HG02852 (cell line): Measurements from ENCODE around the gene KIAA0930.

Experiments
- ATAC-seq: cut with Tn5 transposase; IDR thresholded peaks from one replicate; pipeline ENCODE4 v1.9.1; 2021; ENCODE audit warnings: mild to moderate bottlenecking, moderate library complexity; ENCODE audit not compliant: unreplicated experiment

KIAA0930 gene

DNA sequence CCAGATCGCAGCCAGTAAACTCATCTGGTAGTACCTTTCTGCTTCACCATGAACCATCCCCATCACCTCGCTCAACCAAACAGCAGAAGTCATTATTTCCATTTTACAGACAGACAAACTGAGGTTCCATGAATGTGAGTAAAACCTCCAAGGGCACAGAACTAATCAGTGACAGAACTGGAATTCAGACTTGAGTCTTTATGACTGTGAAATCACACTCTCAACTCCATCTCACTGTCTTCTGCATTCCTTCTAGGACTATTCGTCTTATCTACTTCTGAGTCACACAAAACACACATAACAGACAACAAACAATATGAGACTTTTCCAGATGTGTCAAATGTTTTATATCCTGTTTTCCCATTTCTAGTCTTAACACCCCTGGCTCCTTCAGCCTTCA, 86.3 kb downstream of the KIAA0930 start:
- no peak for ATAC-seq

DNA sequence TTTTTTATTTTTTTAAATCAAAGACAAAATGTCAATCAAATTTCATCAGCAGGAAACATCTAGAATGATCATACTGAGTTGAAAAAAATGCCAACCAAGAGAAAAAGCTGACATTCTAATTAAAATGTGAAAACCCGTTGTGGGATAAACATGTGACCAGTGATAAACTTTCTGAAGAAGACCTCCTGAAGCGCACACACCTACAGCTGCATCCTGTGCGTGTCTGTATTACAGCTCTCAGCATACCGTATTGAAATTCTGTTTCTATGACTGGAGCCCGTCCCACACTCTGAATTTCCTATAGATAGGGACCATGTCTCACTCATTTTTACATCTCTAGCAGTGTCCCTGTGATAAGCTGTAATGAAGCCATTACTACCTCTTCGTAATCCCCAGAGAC, 89.2 kb downstream of the KIAA0930 start:
- no peak for ATAC-seq

DNA sequence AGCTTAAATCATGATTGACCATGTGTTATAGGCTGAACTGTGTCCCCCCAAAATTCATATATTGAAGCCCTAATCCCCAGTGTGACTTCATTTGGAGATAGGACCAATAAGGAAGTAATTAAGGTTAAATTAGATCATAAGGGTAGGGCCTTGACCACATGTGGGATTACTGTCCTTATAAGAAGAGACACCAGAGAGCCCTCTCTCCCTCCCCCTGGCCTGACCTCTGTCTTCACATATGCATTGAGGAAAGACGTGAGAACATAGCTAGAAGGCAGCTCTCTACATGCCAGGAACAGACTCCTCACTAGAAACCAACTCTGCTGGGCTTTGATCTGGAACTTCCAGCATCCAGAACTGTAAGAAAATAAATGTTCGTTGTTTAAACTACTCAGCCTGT, 90.6 kb downstream of the KIAA0930 start:
- no peak for ATAC-seq

DNA sequence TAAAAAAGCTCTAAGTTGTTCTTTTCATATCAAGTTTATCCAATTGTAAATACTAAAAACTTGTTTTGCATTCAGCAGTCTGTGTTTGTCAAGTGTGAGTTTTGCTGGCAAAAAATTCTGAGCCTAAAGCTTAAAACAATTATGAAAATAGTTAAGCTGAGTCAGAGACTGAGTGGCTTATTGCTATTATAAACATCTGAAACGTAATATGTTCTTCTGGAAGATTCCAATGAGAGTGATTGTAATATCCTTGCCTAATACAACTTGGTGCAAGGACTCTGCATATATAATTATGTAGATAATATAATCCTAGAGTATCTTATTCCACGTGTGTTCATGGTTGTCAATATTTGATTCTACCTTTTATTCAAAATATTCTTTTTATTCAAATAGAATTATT, 91.0 kb downstream of the KIAA0930 start:
- ATAC-seq = no peak

DNA sequence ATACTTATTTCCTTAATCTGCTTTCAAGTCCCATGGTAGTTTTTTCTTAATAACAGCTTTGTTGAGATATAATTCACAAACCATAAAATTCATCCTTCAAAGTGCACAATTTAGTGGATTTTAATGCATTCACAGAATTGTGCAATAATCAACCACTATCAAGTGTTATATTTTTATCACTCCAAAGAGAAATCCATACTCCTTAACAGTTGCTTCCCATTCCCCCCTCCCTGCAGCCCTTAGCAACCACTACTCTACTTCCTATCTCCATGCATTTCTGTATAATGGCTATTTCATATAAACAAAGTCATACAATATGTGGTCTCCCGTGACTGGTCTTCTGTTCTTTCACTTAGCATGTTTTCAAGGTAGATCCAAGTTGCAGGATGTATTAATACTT, 95.8 kb downstream of the KIAA0930 start:
- no peak for ATAC-seq

DNA sequence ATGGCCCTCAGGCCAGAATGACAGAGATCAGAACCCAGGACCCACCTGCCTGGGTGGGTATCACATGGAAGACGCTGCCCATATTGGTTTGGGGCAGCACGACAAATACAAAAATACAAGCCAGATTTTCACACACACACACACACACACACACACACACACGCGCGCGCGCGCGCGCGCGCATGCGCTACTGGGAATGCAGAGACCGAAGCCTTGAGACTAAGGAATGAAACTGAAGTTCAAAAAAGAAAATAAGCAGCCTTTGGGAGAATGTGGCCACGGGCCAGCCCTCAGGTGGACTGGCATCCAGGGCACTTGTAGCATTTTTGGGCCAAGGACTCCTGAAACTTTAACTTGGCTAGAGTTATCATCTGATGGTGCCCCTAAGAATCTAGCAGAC, 98.3 kb downstream of the KIAA0930 start:
- no peak for ATAC-seq
